Body of pancreas (tissue), 4 donors: ENCODE data around the gene VAMP3. TPM values are rescaled to one million over a fixed set of nuclear protein-coding genes. Genes with fewer than 3 reads are reported as not detected.

Experiments used
- ATAC-seq: fragments of 150-250 bp; one replicate; pipeline ENCODE4 v1.9.1; 2016
- DNase-seq, 4 donors: peaks; one replicate each; pipeline ENCODE4 v3.0.0-alpha.2; 2019
- H3K27ac ChIP-seq, 4 donors: fragments of 200-600 bp; sonication (generic); 1 replicate in 3 of 4; 2 replicates in 1 of 4; pipeline versions ENCODE4 v1.5.1 to v1.6.1; 2016 to 2019; ENCODE audit warnings: mild to moderate bottlenecking in 1 of 4, mixed read lengths in 1 of 4, moderate library complexity in 1 of 4
- H3K27me3 ChIP-seq, 2 donors: fragments of 200-600 bp; sonication (generic); one replicate each; pipeline ENCODE4 v1.6.0; 2016; ENCODE audit warnings: mild to moderate bottlenecking in 1 of 2
- H3K36me3 ChIP-seq, 2 donors: fragments of 200-600 bp; sonication (generic); replicated peaks in 1 of 2; 2 replicates each; pipeline ENCODE4 v1.5.1; 2016; ENCODE audit warnings: low read depth in 2 of 2; ENCODE audit not compliant: insufficient read depth in 1 of 2
- H3K4me1 ChIP-seq: fragments of 200-600 bp; sonication (generic); one replicate; pipeline ENCODE4 v1.6.0; 2016
- H3K4me3 ChIP-seq, 2 donors: fragments of 200-600 bp; sonication (generic); 1 replicate in 1 of 2; 2 replicates in 1 of 2; pipeline ENCODE4 v1.5.1; 2016 to 2019
- H3K9me3 ChIP-seq, 3 donors: fragments of 200-600 bp; sonication (generic); 1 replicate in 2 of 3; 2 replicates in 1 of 3; pipeline ENCODE4 v1.5.1; 2016
- POLR2A ChIP-seq, 3 donors: fragments of 450-650 bp; IDR thresholded peaks; one replicate each; pipeline ENCODE4 v1.6.1; 2016; ENCODE audit warnings: antibody characterized with exemption in 3 of 3, mild to moderate bottlenecking in 2 of 3
- WGBS, 2 donors: methylation state at CpG; one replicate each; pipeline ENCODE4 v1.1.5; 2017; 5-methylcytosine and 5-hydroxymethylcytosine counted together
- intact Hi-C: fragments of 100-400 bp; cut with DNase I; formaldehyde crosslinking; loops from one replicate; pipeline ENCODE4 v1.15.1; 2023
- total RNA-seq, 2 donors: library from RNA; depleted of rRNA; stranded (reverse); fragments of >200 nt; gene quantifications; one replicate each; pipeline ENCODE4 v1.1.0, GENCODE V29; 2016
- TF ChIP-seq, protein P1 (sequence below), 7 experiments: fragments of 450-650 bp in 4 of 7; fragments of 200-600 bp in 3 of 7; sonication (generic) in 3 of 7; IDR thresholded peaks; one replicate each; pipeline ENCODE4 v1.5.1; 2016 to 2019; ENCODE audit warnings: antibody characterized with exemption in 7 of 7

VAMP3 gene
- total RNA-seq, 2 donors from 2014 or later = 28.0 to 43.3 TPM

DNA sequence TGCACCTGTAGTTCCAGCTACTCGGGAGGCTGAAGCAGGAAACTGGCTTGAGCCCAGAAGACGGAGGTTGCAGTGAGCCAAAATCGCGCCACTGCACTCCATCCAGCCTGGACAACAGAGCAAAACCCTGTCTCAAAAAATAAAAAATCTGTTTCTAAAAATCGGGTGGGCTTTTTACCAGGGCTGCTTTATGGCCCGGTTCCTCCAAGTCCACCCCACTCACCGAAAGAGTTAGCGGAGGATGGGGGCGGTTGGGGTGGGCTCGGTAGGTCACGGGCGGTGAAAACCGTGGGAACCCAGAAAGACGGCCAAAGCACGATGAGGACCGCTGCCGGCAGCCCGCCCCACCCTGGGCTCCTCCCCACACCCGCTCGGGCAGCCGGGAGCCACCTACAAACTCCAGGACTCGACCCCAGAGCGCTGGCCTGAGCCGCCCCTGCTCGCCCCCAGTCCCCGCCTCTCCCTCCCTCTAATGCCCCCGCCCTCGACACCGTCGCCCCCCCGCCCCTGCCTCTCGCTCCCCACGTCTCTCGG, 12.1 kb downstream of the VAMP3 start:
- peak overlapping the region; percentile 15 to 17 for H3K4me3 ChIP-seq
- no peaks in the 10 kb centered on the region for H3K27me3 ChIP-seq
- no peaks in the 10 kb centered on the region for H3K9me3 ChIP-seq
- peaks cover 0 to 8% of the 10 kb centered on the region in 2 donors for H3K36me3 ChIP-seq
- DNase-seq (peak; percentile 72 to 81 (median 76)), ATAC-seq (peak; percentile 53)
- 2% methylated on average over 18 to 22 of the region's 34 CpGs for WGBS, 2 donors
- peaks cover 35% of the 10 kb centered on the region for H3K4me1 ChIP-seq
- peak overlapping the region; percentile 79 to 97 (median 86) for H3K27ac ChIP-seq
- peak in 2 of 3 donors; percentile 19 to 52 for TF ChIP-seq POLR2A (IDR thresholded peaks at IDR 0.05)
- TF ChIP-seq, protein P1, sequence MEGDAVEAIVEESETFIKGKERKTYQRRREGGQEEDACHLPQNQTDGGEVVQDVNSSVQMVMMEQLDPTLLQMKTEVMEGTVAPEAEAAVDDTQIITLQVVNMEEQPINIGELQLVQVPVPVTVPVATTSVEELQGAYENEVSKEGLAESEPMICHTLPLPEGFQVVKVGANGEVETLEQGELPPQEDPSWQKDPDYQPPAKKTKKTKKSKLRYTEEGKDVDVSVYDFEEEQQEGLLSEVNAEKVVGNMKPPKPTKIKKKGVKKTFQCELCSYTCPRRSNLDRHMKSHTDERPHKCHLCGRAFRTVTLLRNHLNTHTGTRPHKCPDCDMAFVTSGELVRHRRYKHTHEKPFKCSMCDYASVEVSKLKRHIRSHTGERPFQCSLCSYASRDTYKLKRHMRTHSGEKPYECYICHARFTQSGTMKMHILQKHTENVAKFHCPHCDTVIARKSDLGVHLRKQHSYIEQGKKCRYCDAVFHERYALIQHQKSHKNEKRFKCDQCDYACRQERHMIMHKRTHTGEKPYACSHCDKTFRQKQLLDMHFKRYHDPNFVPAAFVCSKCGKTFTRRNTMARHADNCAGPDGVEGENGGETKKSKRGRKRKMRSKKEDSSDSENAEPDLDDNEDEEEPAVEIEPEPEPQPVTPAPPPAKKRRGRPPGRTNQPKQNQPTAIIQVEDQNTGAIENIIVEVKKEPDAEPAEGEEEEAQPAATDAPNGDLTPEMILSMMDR (IDR thresholded peaks at IDR 0.05) = no peak
- intact Hi-C loops = no loop called here

DNA sequence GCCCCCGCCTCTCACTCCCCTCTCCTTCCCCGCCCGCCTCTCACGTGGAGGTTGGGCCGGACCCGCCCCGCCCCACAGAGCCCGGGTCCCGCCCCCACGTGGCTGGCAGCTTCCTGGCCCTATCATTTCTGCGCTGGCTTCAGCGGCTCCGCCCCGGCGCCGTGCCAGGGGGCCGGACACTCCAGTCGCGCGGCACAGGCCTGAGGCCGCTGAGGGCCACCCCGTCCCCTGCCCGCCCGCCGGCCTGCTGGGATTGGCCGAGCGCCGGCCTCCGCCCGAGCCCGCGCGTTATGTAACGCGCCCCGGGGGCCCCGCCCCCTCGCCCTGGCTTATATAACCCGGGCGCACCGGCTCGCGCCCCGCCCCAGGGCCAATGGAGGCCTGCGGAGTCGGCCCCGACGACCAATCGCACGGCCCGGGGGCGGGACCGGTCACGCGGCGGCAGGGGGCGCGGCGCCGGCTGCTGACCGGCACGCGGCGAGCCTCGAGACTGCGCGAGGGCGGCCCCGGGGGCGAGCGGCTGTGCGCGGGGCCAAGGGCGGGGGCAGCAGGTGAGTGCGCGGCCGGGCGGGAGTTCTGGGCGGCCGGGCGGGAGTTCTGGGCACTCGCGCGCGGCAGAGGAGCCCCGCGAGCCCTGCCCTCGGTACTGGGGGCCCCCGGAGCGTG, 12.9 kb downstream of the VAMP3 start, which contains the start of gene PER3:
Gene PER3 (plus strand): TSS at position 466 of the 666 bp plus-strand sequence. CDS start 587 bp downstream, outside the sequence.
- 0% methylated on average over 69 of the region's 90 CpGs; no CpG with 5 or more reads in 1 of the 2 donors for WGBS, 2 donors
- Histone ChIP-seq H3K9me3 (no peaks in the 10 kb centered on the region), H3K4me1 (peaks cover 35% of the 10 kb centered on the region), H3K36me3 (peaks cover 0 to 7% of the 10 kb centered on the region in 2 donors), H3K27me3 (no peaks in the 10 kb centered on the region), H3K4me3 (peak within 1 kb of the TSS; percentile 15 to 62), H3K27ac (peak within 1 kb of the TSS; percentile 89 to 97 (median 91))
- no peak for TF ChIP-seq POLR2A (IDR thresholded peaks at IDR 0.05)
- TF ChIP-seq, protein P1 (IDR thresholded peaks at IDR 0.05) = no peak
- DNase-seq (peak; percentile 98 to 99 (median 98)), ATAC-seq (peak; percentile 95)
- intact Hi-C loops = no loop called here

DNA sequence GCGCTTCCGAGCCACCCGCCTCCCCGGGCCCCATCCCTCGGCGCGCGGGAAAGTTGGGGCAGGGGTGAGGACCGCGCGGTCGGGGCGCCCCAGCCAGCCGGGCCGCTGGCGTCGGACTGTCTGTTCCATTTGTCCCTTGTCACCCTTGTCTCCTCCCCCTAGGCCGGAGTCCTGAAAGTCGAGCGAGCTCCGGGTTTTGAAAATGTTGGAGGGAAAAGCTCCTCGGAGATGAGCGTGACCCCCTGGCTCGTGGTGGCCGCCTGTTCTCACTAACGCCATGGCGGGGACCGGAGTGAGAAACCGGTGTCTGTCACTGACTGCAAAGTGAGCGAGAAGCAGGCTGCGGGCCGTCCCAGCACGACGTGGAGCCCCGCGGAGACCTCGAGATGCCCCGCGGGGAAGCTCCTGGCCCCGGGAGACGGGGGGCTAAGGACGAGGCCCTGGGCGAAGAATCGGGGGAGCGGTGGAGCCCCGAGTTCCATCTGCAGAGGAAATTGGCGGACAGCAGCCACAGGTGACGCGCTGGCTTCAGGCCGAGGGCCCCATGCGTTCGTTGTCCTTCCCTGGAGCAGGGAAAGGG, 13.5 kb downstream of the VAMP3 start:
- peaks cover 0 to 7% of the 10 kb centered on the region in 2 donors for H3K36me3 ChIP-seq
- H3K4me3 ChIP-seq = peak overlapping the region; percentile 3 to 62
- ATAC-seq = peak; percentile 15
- H3K9me3 ChIP-seq = no peaks in the 10 kb centered on the region
- 23 to 41% methylated on average over 32 to 52 of the region's 52 CpGs for WGBS, 2 donors
- peak overlapping the region; percentile 89 to 97 (median 91) for H3K27ac ChIP-seq
- TF ChIP-seq, protein P1 (IDR thresholded peaks at IDR 0.05) = no peak
- TF ChIP-seq POLR2A (IDR thresholded peaks at IDR 0.05) = peak in 2 of 3 donors; percentile 56
- intact Hi-C loops = no loop called here
- H3K27me3 ChIP-seq = no peaks in the 10 kb centered on the region
- peaks cover 35% of the 10 kb centered on the region for H3K4me1 ChIP-seq
- peak; percentile 46 to 59 (median 51) for DNase-seq

DNA sequence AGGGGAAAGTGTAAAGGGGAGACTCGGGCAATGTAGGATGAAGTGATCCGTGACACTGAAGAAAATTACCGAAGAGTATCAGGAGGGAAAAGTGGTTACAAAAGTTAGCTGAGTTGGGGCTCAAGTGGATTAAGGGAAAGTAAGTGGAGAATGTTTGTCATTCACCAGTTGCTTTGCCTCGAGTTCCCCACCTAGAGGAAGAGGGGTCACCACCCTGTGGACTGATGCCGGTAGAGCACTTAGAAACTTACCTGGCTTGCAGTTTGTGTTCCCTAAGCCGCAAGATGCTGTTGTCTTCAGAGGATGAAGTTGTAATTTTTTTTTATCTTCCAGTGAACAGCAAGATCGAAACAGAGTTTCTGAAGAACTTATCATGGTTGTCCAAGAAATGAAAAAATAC, 14.0 kb downstream of the VAMP3 start:
- H3K4me3 ChIP-seq = peak overlapping the region in 1 of 2 donors; percentile 62
- H3K9me3 ChIP-seq = no peaks in the 10 kb centered on the region
- no peak for TF ChIP-seq POLR2A (IDR thresholded peaks at IDR 0.05)
- H3K4me1 ChIP-seq = peaks cover 35% of the 10 kb centered on the region
- peaks cover 0 to 3% of the 10 kb centered on the region in 2 donors for H3K36me3 ChIP-seq
- WGBS, 2 donors = 56 to 68% methylated on average over 7 of the region's 7 CpGs
- ATAC-seq = no peak
- H3K27me3 ChIP-seq = no peaks in the 10 kb centered on the region
- H3K27ac ChIP-seq = peak overlapping the region in 3 of 4 donors; percentile 89 to 97 (median 89)
- intact Hi-C loops = no loop called here
- DNase-seq = no peak

DNA sequence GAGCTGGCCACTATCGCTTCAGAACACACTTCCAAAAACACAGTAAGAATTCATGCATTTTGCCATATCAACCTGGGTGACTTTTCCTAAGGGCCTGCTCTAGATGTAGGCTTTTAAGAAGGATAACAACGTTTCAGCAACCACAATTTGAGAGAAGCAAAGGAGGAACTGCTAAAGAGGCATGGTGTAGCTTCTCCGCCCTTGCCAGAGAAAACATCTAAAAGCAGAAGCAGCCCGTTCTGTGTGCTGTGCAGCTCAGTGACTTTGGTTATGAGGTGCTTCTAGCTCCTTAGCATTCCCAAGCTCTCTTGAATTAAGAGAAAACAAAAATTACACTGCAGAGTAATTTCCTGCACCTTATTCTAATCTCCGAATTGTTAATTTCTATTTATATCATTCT, 15.7 kb downstream of the VAMP3 start:
- no peak overlapping the region for H3K4me3 ChIP-seq
- H3K27ac ChIP-seq = peak overlapping the region in 1 of 4 donors; percentile 13
- no peak for DNase-seq
- intact Hi-C loops = no loop called here
- no peak for TF ChIP-seq POLR2A (IDR thresholded peaks at IDR 0.05)
- TF ChIP-seq, protein P1 (IDR thresholded peaks at IDR 0.05) = no peak
- ATAC-seq = no peak
- H3K9me3 ChIP-seq = peaks cover 0 to 9% (median 0%) of the 10 kb centered on the region in 3 donors
- no peaks in the 10 kb centered on the region for H3K36me3 ChIP-seq
- 45 to 55% methylated on average over 5 of the region's 5 CpGs for WGBS, 2 donors
- H3K4me1 ChIP-seq = peaks cover 35% of the 10 kb centered on the region
- no peaks in the 10 kb centered on the region for H3K27me3 ChIP-seq
